ENCODE results near the gene RCAN3. TPM values are rescaled to one million over a fixed set of nuclear protein-coding genes. Genes with fewer than 3 reads are reported as not detected.

The RCAN3 gene
- total RNA-seq, 1 experiment from 2014 or later: 25.6 TPM

DNA sequence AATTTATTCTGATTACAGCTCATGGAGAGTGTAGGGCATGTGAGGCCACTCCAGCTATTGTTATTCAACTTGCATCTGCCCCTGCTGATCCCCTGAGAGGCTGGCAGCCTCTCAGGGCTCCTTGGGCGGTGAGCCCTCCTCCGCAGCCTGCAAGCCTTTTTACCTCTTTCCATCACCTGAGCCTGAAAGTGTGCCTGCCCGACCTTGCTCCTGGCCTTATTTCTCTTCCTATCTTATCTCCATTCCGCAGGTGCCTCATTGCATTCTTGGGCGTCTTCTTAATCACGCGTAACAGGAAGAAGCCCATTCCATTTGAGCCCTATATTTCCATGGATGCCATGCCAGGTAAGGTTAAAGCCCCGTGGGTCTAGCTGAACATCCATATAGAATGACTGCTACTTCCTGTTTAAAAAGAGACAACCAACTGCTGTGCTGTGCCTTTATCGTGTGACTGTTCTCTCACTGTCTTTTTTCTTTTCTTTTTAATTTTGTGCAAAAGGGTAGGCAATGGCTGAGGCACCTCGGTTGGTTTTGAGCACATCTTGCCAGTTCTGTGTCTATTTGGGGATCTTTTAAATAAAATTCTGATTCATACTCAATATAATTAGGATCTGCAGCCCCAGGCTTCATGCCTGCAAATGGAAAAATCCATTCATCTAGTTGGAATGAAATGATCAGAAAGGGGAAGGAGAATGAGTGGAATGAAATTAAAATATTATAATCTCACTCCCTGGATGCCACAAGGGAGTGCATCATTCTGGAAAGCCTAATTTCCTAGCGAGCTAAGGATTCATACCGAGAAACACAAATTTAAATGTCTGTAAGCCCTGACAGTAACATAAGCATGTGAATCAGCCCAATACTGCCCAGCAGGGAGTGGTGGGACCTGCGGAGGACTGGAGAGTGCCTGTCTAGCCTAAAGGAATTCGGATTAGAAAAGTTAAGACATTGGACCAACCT is 38.6 kb upstream of the RCAN3 start:
- ChIA-PET POLR2A (ENCODE audit: unreplicated experiment) (no interaction called here), CTCF (interaction anchor here (0.6 kb wide), 1 partner anchor 77 kb away, joined by 3 read pairs; no protein-coding TSS in a partner anchor)
- peaks cover 8% of the 10 kb centered on the region; the same call in 1 of the 2 replicates for H3K9me3 ChIP-seq (ENCODE audit: low read length)
- no peak overlapping the region for H3K4me2 ChIP-seq (ENCODE audit: low read length)
- ATAC-seq (no peak), DNase-seq (no peak)
- no peak overlapping the region for H3K4me3 ChIP-seq (ENCODE audit: low read length)
- H3K9me2 ChIP-seq (replicated peaks; ENCODE audit: low read length): no peaks in the 10 kb centered on the region
- no peaks in the 10 kb centered on the region for H3F3A ChIP-seq (ENCODE audit: low read length, unreplicated experiment)
- H3K4me1 ChIP-seq (ENCODE audit: insufficient read depth, low read length): peaks cover 4% of the 10 kb centered on the region; the same call in 1 of the 2 replicates
- H3K27ac ChIP-seq (ENCODE audit: low read length): no peak overlapping the region
- no peaks in the 10 kb centered on the region for H3K27me3 ChIP-seq (ENCODE audit: low read length)
- TF ChIP-seq, protein P1, sequence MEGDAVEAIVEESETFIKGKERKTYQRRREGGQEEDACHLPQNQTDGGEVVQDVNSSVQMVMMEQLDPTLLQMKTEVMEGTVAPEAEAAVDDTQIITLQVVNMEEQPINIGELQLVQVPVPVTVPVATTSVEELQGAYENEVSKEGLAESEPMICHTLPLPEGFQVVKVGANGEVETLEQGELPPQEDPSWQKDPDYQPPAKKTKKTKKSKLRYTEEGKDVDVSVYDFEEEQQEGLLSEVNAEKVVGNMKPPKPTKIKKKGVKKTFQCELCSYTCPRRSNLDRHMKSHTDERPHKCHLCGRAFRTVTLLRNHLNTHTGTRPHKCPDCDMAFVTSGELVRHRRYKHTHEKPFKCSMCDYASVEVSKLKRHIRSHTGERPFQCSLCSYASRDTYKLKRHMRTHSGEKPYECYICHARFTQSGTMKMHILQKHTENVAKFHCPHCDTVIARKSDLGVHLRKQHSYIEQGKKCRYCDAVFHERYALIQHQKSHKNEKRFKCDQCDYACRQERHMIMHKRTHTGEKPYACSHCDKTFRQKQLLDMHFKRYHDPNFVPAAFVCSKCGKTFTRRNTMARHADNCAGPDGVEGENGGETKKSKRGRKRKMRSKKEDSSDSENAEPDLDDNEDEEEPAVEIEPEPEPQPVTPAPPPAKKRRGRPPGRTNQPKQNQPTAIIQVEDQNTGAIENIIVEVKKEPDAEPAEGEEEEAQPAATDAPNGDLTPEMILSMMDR (conservative IDR thresholded peaks at IDR 0.05; ENCODE audit: low read depth, low read length): no peak
- no peak for TF ChIP-seq EZH2phosphoT487 (IDR thresholded peaks at IDR 0.05; ENCODE audit: borderline replicate concordance, low read length)
- no peak for TF ChIP-seq EZH2 (IDR thresholded peaks at IDR 0.05; ENCODE audit: low read length, unreplicated experiment)
- no TSS peak for BruUV-seq (replicated peaks)
- H4K20me1 ChIP-seq (ENCODE audit: low read length): no peaks in the 10 kb centered on the region
- H3K79me2 ChIP-seq (ENCODE audit: low read length): no peaks in the 10 kb centered on the region
- no peak overlapping the region for H3K9ac ChIP-seq (ENCODE audit: low read length)
- H3K36me3 ChIP-seq (ENCODE audit: low read depth, low read length): peaks cover 27% of the 10 kb centered on the region
- H2AFZ ChIP-seq (ENCODE audit: low read length): no peak overlapping the region
- intact Hi-C loops (cut with micrococcal nuclease): loop anchor here (5.0 kb wide), 1 partner anchor 47 kb away; the partner anchor contains the start of gene NIPAL3

DNA sequence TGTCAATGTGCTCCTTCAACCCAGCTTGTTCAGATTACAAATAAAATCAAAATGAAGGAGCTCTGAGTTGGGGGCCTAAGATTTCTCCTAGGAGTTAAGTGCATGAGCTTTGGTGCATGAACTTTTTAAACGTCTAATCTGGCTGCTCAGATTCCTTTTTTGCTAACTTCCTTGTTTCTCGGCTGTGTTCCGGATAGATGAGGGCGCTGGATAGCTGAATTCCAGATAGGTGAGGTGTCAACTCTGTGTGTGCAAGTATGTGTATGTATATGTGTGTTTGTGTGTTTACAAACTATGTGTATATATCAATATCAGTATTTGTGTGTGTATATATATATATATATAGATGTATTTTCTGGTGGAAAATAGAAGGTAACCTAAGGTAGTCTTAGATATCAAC is 37.5 kb upstream of the RCAN3 start:
- Histone ChIP-seq H3K4me1 (ENCODE audit: insufficient read depth, low read length) (peaks cover 4% of the 10 kb centered on the region; the same call in 1 of the 2 replicates), H3K79me2 (ENCODE audit: low read length) (no peaks in the 10 kb centered on the region), H3K9ac (ENCODE audit: low read length) (no peak overlapping the region), H3K4me2 (ENCODE audit: low read length) (no peak overlapping the region), H4K20me1 (ENCODE audit: low read length) (no peaks in the 10 kb centered on the region), H3K36me3 (ENCODE audit: low read depth, low read length) (peaks cover 18% of the 10 kb centered on the region), H3F3A (ENCODE audit: low read length, unreplicated experiment) (no peaks in the 10 kb centered on the region), H3K27ac (ENCODE audit: low read length) (no peak overlapping the region), H3K9me3 (ENCODE audit: low read length) (peaks cover 8% of the 10 kb centered on the region; the same call in 1 of the 2 replicates), H2AFZ (ENCODE audit: low read length) (no peak overlapping the region), H3K9me2 (replicated peaks; ENCODE audit: low read length) (no peaks in the 10 kb centered on the region), H3K4me3 (ENCODE audit: low read length) (no peak overlapping the region), H3K27me3 (ENCODE audit: low read length) (no peaks in the 10 kb centered on the region)
- ATAC-seq (no peak), DNase-seq (no peak)
- intact Hi-C loops (cut with micrococcal nuclease): no loop called here
- BruUV-seq (replicated peaks): no TSS peak
- POLR2A ChIA-PET (ENCODE audit: unreplicated experiment): no interaction called here
- CTCF ChIA-PET: interaction anchor here (0.6 kb wide), 1 partner anchor 76 kb away, joined by 3 read pairs; no protein-coding TSS in a partner anchor
- no peak for TF ChIP-seq EZH2 (IDR thresholded peaks at IDR 0.05; ENCODE audit: low read length, unreplicated experiment)
- no peak for TF ChIP-seq EZH2phosphoT487 (IDR thresholded peaks at IDR 0.05; ENCODE audit: borderline replicate concordance, low read length)
- TF ChIP-seq, protein P1 (conservative IDR thresholded peaks at IDR 0.05; ENCODE audit: low read depth, low read length): no peak

Measured in PC-3 (cell line).